MCF 10A (cell line): Measurements from ENCODE around the gene LSM2. TPM values are rescaled to one million over a fixed set of nuclear protein-coding genes. Genes with fewer than 3 reads are reported as not detected.
"Not testable (repeated sequence)": the region's sequence is repeated elsewhere in the genome, so short reads cannot be mapped to it uniquely, and the experiment has no call there.

Experiments used
- BruUV-seq: library from RNA; stranded (reverse); fragments of 400-500 nt; replicated peaks from 2 replicates; lab custom pipeline; 2021; lab: Mats Ljungman, UMichigan
- CTCF ChIA-PET: fragments of 300-600 bp; sonication (Branson Sonifier 250); formaldehyde crosslinking; extraction: SDS; loops from one replicate; lab custom pipeline; 2021; ENCODE audit warnings: antibody characterized with exemption, inconsistent platforms; lab: Yijun Ruan, JAX
- POLR2A ChIA-PET: fragments of 300-600, 350-650 bp; sonication (Branson Sonifier 250); formaldehyde crosslinking; extraction: SDS; loops from one replicate; lab custom pipeline; 2020; ENCODE audit warnings: antibody characterized with exemption, inconsistent platforms; lab: Yijun Ruan, JAX
- DNase-seq: peaks from one replicate; pipeline ENCODE4 v3.0.0-alpha.2; 2018; ENCODE audit not compliant: unreplicated experiment
- H3K27ac Mint-ChIP-seq: one replicate; pipeline ENCODE4 v1.8.0; 2022; ENCODE audit warnings: mild to moderate bottlenecking, low read depth, mixed read lengths; ENCODE audit not compliant: unreplicated experiment
- H3K27me3 Mint-ChIP-seq: one replicate; pipeline ENCODE4 v1.8.0; 2022; ENCODE audit warnings: mixed read lengths; ENCODE audit not compliant: insufficient read depth, unreplicated experiment
- H3K36me3 Mint-ChIP-seq: one replicate; pipeline ENCODE4 v1.8.0; 2022; ENCODE audit warnings: mild to moderate bottlenecking, moderate library complexity, mixed read lengths; ENCODE audit not compliant: insufficient read depth, unreplicated experiment
- H3K4me1 Mint-ChIP-seq: one replicate; pipeline ENCODE4 v1.8.0; 2022; ENCODE audit warnings: mixed read lengths; ENCODE audit not compliant: insufficient read depth, unreplicated experiment
- H3K4me3 Mint-ChIP-seq: one replicate; pipeline ENCODE4 v1.8.0; 2022; ENCODE audit warnings: mild to moderate bottlenecking, moderate library complexity, mixed read lengths; ENCODE audit not compliant: unreplicated experiment
- H3K9me3 Mint-ChIP-seq: one replicate; pipeline ENCODE4 v1.8.0; 2022; ENCODE audit warnings: mixed read lengths; ENCODE audit not compliant: unreplicated experiment
- CTCF ChIP-seq: fragments of 200-600 bp; IDR thresholded peaks from one replicate; pipeline ENCODE4 v1.8.0; 2022; ENCODE audit warnings: antibody characterized with exemption, mild to moderate bottlenecking; ENCODE audit not compliant: unreplicated experiment
- intact Hi-C: fragments of 100-400 bp; cut with micrococcal nuclease; formaldehyde crosslinking; loops from 2 replicates; pipeline ENCODE4 v1.14.1; 2022
- total RNA-seq: library from RNA; stranded (reverse); gene quantifications from 2 replicates; pipeline ENCODE4 v1.2.3, GENCODE V29; 2022

Gene LSM2
- total RNA-seq, 1 experiment from 2014 or later = 47.4 TPM

DNA sequence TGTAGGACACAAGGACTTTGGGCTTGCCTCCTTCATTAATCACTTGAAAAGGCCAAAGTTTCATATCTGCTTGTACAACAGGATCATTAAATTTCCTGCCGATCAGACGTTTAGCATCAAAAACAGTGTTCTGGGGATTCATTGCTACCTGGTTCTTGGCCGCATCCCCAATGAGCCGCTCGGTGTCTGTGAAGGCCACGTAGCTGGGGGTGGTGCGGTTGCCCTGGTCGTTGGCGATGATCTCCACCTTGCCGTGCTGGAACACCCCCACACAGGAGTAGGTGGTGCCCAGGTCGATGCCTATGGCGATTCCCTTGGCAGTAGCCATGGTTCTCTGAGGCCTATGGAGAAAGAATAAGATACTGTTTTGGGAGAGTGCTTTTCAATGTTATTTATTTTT is 4.9 kb upstream of the LSM2 start:
- H3K9me3 Mint-ChIP-seq = no peaks in the 10 kb centered on the region
- H3K4me1 Mint-ChIP-seq = peaks cover 6% of the 10 kb centered on the region
- peaks cover 8% of the 10 kb centered on the region for H3K36me3 Mint-ChIP-seq
- ChIA-PET CTCF (interaction anchor here (0.8 kb wide), 1 partner anchor 20 kb away, joined by 3 read pairs; no protein-coding TSS in a partner anchor), POLR2A (interaction anchor here (6.4 kb wide), 1 partner anchor 13 kb away, joined by 192 read pairs; the partner anchor contains the start of gene HSPA1B)
- no TSS peak for BruUV-seq
- no peak overlapping the region for H3K4me3 Mint-ChIP-seq
- no peak overlapping the region for H3K27ac Mint-ChIP-seq
- no peak for TF ChIP-seq CTCF
- DNase-seq = no peak
- intact Hi-C loops = no loop called here
- H3K27me3 Mint-ChIP-seq = no peaks in the 10 kb centered on the region

GRCh38 chr6:31808599-31808998 is 1.8 kb upstream of the LSM2 start:
- ChIA-PET CTCF (interaction anchor here (0.6 to 1.2 kb wide), 3 partner anchors 10 to 22 kb away, joined by 3 to 4 read pairs (median 4); no protein-coding TSS in a partner anchor), POLR2A (interaction anchor here (0.9 to 4.3 kb wide), 4 partner anchors 14 to 22 kb away, joined by 3 to 69 read pairs (median 18); partner anchors contain the start of genes HSPA1B and VARS1)
- H3K4me3 Mint-ChIP-seq, H3K4me1 Mint-ChIP-seq, H3K36me3 Mint-ChIP-seq, H3K9me3 Mint-ChIP-seq, intact Hi-C loops, H3K27me3 Mint-ChIP-seq, BruUV-seq, DNase-seq, H3K27ac Mint-ChIP-seq: not testable (repeated sequence)

DNA sequence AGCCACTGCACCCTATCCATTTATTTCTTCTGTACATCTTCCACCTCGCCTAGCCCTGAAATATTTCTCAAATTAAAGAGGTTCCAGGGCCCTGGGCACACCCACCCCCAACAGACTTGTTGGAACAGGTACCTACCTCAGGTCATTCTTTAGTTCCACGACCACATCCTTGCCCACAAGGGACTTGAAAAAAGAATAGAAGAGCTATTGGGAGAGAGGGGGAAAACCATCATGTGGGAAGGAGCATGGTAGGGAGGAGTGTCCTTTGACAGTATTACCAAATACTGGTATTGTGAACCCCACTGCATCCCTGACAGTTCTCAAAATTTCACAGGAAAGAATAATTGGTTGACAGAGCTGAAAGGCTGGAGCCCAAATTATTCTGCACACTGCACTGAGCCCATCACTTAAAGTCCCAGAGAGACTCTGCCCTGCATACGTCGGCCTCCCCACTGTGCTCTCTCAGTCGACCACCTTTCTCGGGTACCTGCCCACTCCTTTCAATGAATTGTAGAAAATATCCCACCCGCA is 762 bp downstream of the LSM2 start:
- Mint-ChIP-seq H3K9me3 (no peaks in the 10 kb centered on the region), H3K4me3 (peak overlapping the region; percentile 82), H3K27ac (peak overlapping the region; percentile 84), H3K36me3 (peaks cover 25% of the 10 kb centered on the region), H3K4me1 (peaks cover 6% of the 10 kb centered on the region), H3K27me3 (no peaks in the 10 kb centered on the region)
- CTCF ChIA-PET = interaction anchor here (0.6 to 3.1 kb wide), 11 partner anchors 9 to 1344 kb away, joined by 3 to 22 read pairs (median 4); partner anchors contain the start of genes HSPA1A, HSPA1B, HSPA1L and VARS1
- BruUV-seq = TSS peak; percentile 49
- POLR2A ChIA-PET = interaction anchor here (0.7 to 4.3 kb wide), 21 partner anchors 8 to 154 kb away, joined by 3 to 69 read pairs (median 12); partner anchors contain the start of genes ABHD16A, BAG6, C6orf47 and CLIC1
- DNase-seq = peak; percentile 19
- no peak for TF ChIP-seq CTCF
- intact Hi-C loops = no loop called here

DNA sequence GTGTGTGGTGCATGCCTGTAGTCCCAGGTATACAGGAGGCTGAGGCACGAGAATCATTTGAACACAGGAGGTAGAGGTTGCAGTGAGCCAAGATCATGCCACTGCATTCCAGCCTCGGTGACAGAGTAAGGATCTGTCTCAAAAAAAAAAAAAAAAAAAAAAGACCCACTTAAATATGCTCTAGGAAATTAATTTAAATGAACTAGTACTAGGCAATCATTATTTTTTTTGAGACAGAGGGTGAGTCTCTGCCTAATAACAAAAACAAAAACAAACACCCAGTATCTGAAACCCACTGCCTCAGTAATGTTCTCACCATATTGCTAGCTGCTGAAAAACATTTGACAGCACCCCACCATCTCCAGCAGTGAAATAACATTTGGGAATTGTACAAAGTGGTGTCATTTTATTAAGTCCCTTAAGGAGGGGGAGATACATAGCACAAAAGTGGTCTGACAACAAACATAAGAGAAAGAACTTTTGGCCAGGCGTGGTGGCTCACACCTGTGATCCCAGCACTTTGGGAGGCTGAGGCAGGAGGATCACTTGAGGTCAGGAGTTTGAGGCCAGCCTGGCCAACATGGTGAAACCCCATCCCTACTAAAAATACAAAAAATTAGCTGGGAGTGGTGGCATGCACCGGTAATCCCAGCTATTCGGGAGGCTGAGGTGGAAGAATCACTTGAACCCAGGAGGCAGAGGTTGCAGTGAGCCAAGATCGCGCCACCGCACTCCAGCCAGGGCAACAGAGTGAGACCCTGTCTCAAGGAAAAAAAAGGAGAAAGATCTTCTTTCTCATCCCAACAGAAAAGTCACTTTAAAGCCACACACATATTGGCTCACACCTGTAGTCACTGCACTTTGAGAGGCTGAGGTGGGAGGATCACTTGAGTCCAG is 5.5 kb downstream of the LSM2 start:
- H3K27ac Mint-ChIP-seq, DNase-seq, H3K27me3 Mint-ChIP-seq, BruUV-seq, intact Hi-C loops, H3K9me3 Mint-ChIP-seq, H3K4me3 Mint-ChIP-seq, H3K4me1 Mint-ChIP-seq: not testable (repeated sequence)
- H3K36me3 Mint-ChIP-seq = peaks cover 57% of the 10 kb centered on the region
- CTCF ChIA-PET = interaction anchor here (0.6 to 0.7 kb wide), 2 partner anchors 10 to 121 kb away, joined by 3 read pairs; no protein-coding TSS in a partner anchor
- POLR2A ChIA-PET = interaction anchor here (0.9 to 1.3 kb wide), 2 partner anchors 26 to 33 kb away, joined by 4 to 5 read pairs; partner anchors contain the start of gene HSPA1B
